Measurements from ENCODE around the gene WNT7B.
A peak's percentile ranks its signal among the peaks of the same experiment; 100 is the strongest.
"Not testable (repeated sequence)": the region's sequence is repeated elsewhere in the genome, so short reads cannot be mapped to it uniquely, and the experiment has no call there.

Gene WNT7B

DNA sequence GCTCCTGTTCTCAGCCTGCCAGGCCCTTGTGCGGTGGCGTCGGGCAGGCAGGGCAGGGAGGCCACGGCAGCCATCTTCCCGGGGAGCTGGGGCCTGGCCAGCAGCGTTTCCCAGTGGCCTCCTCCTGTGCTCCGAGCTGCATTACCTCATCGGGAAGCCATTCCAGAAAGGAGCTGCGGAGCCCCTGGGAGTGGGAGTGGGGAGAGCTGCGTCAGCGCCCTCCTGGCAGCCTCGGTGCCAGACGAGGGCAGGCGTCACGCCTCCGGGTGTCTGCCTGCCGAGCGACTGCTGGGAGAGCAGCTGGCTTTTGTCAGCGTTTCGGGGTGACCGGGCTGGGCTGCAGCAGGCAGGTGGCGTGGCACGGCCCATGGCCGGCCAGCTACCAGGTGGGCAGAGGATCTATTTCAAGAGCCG lies 30.9 kb upstream of the WNT7B start:
- no peak for DNase-seq

DNA sequence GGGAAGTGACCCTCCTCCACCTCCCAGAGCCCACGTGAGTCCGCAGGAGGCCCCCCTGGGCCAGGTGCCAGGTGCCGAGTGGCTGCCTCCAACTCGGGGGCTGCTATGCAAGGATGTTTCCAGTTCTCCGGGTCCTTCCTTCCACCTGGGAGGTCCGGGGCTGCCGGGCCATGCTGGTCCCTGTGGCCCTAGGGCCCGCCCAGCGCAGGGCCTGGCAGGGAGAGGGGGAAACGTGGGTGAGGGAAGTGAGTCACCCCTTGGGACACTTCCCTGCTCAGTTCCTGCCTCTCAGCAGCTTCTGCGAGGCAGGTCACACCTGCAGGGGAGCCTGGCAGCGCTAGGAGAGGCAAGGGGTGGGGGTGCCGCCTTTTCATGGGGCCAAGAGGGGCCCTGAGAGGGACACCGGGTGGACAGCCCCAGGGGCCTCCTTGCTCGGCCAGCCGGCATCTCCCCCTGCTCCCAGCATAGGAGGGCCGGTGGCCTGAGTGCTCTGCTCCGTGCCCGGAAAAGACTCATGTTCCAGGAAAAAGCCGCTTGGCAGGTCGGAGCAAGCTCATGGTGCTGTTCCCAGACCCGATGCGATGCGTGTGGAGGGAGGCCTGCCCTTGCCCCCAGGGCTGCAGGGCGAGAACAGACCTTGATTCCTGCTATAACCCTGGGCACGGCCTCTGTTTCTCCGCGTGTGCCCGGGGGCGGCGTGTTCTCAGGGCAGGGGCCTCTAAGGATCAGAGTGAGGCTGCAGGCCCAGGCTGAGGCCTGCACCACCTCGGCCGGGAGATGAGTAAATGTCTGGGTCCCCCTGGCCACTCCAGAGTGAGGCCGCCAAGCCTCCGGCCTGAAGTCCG lies 30.3 kb upstream of the WNT7B start:
- DNase-seq: peak; percentile 87

DNA sequence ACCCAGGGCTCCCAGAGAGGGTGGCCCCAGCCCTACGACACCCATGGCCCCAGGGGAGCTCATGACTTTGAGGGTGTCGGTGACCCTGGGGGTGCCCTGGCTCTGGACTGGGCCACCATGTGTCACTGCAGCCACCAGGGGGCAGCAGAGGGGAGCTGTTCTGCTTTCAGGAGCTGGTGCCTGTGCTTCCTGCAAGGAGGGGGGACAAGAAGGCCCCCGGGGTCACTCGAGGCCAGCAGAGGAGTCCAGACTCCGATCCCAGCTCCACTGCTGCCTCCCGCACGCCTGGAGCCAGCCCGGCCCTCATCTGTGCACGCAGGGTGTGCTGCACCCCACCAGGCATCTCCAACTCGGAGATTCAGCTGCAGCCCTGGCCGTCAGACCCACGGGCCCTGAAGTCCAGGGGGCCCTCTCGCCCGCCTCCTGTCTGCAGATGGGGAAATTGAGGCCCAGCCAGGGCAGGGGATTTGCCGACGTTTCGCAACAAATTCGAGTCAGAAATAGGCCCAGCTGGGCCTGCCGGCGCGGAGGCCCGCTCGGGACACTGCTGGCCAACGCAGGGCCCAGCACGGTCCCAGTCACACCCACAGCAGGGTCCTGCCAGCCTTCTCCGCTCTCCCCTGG lies 29.5 kb upstream of the WNT7B start:
- peak; percentile 86 for DNase-seq

DNA sequence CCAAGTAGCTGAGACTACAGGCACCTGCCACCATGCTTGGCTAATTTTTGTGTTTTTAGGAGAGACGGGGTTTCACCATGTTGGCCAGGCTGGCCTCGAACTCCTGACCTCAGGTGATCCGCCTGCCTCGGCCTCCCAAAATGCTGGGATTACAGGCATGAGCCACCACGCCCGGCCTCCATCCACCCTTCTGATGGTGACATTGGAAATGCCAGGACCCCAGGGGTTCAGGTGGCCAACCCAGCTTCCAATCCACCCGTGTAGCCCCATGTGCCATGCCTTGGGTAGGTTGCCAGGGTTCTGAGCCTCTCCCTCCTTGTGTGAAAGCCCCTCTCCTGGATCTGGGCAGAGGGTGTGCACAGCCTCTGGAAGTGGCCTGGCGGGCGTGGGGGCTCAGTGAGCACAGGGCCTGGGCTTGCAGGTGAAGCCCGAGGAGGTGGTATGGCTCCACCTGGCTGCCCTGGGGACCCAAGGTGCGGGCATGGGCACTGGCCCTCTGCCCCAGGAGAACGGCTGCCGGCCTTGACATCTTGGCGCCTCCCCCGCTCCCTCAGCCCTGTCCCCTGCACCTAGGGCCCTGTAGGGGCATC lies 28.2 kb upstream of the WNT7B start:
- not testable (repeated sequence) for DNase-seq

DNA sequence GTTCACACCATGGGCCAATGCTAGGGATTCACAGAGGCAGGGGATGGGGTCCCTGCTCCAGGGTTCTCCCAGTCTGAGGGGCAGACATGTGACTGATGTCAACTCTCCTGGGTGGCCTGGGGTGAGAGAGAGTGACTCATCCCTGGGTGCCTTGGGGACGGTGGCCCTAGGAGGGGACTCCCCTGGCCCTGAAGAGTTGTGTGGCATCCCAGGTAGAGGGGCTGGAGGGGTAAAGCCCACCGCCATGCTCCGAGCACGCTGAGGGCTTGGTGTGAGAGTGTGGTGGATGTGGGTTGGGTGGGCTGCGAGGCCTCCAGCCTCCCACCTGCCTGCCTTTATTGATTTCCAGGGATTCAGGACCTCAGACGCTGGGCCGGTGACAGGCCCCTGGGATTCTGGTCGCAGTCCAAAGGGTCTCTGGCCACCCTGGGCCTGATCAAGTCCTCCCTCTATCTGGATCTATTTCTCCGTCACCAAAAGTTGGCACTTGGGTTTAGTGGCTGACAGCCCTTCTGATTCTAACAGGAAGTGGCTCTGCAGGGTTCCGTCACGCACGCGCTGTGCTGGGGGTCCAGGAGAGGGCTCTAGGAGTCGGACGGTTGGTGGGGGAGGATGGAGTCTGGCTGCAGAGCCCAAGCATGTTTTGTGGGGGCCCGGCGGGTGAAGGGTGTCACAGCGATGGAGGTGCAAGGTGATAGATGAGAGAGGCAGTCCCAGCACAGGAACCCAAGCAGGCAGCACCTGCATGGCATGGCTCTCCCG lies 27.3 kb upstream of the WNT7B start:
- no peak for DNase-seq

DNA sequence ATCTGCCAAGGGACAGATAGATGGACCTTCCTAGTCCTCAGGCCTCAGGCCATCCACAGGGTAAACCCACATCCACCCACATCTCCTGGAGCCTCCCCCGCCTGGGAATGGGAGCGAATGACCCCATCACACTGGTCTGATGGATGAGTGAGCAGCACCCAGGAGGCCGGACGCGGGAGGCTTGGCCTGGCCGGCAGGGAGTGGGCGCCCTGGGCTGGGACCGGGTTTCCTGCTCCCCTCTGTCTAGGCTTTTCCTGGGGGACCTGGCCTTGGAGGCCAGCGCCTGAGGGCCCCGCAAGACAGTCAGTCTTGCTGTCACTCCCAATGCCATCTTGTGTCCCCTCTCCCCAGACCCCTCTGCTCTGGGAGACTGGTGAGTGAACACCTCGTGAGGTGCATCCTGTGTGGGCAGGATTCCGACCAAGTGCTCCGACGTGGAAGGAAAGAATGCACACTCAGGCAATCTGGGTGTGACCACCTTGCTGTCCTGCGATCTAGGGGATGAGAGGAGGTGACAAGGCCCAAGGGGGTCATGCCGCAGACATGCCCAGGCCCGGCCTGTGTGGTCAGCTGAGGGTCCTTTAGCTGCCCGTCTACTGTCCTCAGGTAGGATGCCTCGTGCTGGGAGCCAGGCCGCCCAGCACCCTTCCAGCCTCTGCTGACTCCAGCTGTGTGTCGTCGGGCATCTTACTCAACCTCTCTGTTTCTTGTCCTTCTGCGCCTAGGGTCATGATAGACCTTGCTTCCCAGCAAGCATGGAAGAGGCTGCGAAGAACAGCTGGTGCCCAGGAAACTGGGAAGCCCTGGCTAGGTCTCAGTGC lies 26.5 kb upstream of the WNT7B start:
- DNase-seq: no peak

DNA sequence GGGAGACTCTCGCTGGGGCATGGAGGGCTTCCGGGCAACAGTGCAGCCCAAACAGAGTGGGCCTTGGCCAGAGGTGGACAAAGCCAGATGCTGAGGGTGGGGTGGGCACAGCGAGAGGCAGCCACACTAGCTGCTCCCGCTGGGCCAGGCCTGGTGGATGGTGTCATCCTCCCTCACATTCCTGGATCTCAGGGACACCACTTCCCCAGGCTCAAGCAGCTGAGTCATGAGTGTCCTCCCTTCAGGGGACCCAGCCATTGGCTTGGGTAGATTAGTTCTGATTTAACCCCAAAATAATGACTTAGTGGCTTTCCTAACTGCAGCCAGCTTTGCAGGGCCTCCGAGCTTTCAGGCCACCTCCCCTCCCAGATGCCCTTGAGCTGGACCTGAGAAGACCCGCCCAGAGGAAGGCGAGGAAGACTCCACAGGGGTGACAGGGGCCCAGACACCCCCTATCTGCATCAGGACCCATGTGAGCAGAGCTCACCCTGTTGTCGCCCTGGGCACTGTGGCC lies 25.9 kb upstream of the WNT7B start:
- DNase-seq: peak; percentile 12

DNA sequence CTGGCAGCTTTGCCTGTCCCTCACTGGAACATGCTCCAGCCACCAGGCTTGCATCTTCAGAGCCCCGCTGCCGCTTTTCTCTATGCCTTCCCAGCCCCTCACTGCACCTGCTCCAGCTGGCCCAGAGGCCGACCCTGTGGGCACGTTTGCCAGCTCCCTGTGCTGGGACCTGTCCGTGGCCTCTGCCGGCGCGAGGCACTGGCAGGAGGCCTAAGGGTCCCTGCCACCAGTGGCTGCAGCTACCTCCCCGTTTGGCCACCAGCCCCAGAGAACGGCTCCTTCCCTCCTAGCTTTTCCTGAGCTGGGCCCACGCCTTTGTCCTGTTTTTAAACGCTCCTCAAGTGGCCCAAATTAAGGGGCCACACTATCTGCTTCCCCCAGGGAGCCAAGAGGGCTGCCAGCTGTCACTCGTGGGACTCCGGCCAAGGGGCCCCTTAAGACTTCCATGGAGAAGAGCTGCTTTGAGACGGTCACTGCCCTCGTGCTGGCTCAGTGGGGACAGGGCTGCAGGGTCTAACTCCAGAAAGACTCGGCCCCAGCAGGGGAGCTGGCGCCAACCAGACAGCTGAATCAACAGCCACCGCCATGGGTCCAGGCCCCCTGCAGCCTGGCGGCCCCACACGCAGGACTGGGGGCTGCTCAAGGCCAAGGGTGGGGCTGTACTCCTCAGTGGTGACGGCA lies 24.6 kb upstream of the WNT7B start:
- peak; percentile 17 for DNase-seq

DNA sequence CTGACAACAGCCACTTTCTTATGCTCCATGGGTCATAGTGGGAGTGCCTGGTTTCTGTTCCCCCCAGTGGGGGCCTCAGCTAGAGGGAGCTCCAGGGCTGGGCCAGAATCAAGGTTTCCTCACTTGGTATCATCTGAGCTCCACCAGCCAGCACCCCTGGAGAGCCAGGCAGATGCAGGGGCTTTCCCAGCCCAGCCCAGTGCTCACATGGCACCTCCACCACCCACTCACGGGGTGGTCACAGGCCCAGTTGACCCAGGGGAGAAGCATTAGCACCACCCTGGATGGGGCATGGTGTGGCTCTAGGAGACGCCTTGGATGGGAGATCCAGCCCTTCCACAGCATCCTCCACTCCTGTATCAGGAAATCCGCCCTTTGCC lies 24.1 kb upstream of the WNT7B start:
- no peak for DNase-seq

DNA sequence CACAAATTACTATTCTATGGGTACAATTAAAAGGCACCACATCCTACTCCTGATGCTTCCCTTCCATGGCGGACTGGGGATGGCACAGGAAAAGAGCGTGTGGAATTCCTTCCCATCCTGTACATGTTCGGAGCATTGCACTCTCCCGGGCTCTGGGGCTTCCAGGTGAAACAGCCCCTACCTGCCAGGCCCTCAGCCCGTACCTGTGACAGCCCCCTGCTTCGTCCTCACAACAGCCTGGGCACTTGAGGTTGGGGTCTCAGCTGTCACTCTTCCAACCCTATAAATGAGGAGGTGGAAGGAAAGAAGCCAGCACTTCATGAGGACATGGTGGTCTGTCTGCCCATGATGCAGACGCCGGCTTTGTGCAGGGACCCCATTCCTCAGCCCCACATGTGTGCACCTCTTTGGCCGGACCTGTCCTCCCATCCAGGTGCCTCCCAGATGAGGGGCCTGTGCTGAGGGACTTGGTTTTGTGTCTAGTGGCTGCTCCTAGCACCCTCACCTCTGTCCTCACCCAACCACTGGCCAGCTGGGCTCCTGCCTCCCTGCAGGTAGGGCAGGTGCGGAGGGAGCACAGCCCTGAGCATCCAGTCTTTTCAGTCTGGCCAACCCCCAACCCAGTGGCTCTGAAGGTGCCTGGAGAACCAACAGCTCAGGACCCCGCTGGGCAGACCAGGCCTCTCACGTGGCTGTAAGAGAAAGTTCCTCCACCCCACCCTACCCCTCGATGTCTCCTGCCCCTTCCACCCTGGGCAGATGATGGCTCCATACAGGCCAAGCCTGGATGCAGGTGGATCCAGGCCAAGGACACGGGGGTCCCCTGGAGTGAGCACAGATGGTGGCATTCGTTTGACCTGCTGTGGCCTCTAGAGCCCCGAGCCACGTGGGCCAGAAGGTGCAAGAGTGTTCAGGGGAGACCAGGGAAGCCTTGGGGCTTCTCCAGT lies 23.4 kb upstream of the WNT7B start:
- no peak for DNase-seq

DNA sequence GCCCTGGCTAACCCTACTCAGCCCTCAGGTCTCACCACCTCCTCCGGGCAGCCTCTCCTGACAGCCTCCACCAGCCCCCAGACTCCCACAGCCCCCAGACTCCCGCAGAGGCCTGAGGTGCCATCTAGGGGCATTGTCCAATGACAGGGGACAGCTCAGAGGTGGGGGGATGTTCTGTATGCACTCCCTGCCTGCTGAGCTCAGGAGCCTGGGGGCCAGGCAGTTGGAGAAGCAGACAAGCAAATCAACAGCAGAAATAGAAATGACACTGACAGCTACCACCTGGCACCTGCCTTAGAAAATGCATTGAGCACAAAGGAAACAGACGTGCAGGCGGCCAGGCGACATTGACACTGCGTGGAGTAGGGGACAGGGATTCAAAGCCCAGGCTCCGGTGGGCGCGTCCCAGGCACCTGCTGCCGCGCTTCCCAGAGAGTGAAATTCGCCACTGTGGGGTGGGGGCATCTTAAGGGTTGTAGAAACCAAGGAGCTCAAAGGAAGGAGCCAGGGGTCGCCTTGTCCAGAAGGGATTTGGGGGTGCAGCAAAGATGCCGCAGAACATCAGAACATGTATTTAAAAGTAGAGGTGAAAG lies 22.5 kb upstream of the WNT7B start:
- DNase-seq: peak; percentile 14

DNA sequence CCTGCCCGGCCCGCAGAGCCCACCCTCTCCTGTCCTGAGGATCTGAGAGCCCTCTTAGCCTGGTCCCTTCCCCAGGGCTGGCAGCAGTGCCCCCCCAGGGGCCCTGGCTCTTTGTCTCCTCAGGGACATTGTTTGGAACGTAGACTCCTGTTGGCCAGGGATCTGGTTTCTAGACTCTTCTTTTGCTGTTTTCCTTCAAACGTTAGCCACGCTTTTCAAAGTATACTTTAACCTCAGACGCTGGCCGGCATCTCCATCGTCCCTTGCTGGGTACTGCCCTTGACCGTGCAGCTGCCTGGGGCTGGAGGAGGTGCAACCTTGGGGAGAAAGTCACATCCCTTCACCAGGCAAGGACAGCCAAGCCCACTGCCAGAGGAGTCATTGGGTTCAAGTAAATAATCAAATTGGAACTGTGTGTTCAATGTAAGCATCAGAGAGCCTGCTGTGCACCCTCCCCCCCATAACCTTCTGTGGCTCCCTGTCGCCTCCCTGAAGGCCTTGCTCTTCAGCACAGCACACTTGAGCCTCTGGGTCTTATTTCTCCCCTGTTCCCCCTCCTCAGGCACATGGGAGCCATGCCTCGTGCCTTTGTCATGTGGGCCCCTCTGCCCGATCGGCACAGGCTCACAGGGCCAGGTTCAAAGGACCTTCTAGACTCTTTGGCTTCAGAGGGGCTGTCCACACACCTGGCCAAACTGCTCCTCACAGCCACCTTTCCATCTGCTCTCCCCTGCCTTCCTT lies 21.8 kb upstream of the WNT7B start:
- no peak for DNase-seq

DNA sequence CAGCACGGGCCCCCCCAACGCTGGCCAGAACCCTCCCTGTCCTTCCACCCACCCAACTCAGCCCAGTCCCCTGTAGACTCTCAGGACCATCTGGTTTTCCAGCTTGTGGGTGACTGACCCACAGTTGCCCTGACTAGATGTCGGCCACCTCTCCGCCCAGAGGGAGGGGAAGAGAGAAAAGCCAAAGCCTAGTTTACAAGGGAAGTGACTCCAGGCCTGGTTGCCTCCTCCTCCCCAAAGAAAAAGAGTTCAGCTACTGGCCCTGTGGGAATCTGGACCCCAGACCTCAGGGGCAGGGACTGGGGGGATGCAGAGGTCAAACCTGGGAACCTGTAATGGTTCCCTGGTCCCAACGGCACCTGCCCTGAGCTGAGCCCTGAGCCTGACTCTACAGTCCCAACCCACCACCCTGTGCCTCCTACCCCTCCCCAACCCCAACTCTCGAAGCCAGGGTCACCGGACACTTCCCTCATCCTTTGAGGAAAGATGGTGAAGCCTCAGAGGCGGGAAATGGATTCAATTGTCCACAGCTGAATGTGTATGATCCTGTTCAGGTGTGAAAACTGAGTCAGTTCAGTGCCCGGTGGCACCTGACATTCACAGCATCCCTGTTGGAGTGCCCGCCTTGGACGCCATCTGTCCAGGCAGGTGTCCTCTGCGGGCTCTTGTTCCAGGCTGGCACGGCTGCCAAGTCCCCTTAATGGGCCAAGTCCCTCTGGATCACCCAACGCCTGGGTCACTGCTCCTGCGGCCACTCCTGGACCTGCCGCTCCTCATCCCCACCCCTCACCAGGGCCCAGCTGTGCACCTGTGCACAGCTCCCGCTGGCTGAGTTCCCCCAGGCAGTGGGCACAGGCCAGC lies 21.0 kb upstream of the WNT7B start:
- no peak for DNase-seq

DNA sequence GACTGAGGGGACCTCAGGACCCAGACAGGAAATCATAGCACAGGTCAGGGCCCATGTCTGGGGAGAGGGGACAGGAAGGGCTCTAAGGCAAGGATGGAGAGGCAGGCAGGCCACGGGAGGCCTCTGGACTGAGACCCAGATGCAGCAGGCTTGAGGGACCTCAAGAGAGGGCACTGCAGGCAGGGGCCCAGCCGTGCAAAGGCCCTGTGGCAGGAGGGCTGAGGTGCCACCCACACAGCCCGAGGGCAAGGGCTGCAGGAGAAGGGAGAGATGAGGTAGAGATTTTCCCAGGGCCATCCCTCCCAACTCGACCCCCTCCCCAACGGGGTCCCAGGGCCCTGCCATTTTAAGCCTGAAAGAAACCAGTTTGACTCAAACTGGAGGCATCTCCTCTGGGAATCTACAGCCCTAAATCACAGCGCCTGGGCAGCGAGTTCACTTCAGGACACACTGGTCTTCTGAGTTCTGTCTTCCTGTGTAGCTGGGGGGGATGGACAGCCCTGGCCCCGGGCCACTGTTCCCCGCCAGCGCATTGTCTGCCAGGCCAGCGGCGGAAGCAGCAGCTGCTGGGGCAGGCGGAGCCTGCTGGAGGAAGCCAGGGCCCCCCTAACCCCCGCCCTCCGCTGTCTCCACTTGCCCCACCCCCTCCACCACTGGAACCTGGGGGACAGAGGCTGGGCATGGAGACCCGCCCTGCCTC lies 20.3 kb upstream of the WNT7B start:
- peak; percentile 43 for DNase-seq

DNA sequence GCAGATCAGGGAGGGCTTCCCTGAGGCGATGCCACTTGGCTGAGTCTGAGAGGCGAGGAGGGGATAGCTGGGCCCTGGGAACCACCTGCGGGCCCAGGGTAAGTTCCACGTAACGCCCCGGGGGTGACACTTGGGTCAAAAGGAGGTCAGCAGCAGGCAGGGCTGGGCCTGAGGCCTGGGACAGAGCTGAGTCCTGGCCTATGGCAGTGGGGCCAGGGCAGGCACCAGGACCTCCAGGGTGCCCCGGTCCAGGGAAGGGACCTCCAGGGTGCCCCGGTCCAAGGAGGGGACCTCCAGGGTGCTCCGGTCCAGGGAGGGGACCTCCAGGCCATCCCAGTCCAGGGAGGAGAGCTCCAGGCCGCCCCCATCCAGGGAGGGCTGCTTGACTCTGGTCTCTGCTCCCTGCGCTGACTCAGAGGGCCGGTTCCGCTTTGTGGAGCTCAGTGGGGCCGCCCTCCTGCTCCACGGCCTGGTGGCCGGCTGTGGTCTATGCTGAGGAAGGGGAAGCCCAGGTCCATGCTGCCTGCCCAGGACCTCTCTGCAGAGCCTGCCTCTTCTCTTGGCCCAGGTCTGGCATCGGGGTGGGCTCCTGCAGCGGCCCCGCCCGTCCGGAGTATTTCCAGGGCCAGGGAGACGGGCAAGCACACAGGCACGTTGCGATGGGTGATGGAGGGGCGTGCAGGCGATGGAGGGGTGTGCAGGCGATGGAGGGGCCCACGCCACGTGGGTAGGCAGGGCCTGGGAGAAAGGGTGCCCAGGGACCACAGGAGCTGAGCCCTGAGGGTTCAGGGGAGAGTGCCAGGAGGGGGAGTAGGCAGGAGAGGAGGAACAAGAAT lies 19.5 kb upstream of the WNT7B start:
- DNase-seq: no peak

DNA sequence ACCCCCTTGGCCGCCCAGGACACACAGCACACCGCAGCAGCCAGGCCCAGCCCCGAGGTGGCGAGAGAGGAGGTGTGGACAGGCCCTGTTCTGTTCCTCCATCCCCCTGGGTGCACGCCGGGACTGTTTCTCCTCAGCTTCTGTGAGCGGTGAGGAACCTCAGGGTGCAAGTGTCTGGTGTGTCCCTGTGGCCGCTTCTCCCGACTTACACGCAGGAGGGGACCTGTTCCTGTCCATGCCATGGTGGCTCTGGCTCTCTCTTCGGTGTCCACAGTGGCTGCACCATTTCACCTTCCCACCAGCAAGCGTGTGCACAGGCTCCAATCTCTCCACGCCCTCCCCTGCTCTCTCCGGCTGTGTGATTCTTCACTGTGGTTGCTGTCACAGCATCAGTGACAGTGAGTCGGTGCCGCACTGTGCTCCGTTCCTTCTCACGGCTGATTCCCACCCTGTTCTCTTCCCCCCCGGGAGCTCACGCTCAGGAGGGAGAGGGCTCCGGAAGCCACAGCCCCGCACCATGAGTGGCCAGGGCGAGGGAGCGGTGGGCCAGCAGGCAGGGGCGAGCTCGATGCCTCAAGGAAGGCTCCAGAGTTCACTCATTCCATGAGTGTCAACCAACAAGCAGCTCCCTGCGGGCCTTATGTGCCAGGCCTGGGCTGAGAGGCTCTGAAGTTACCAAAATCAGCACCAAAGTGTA lies 18.6 kb upstream of the WNT7B start:
- no peak for DNase-seq
